ENCODE results near the gene ZSCAN9.

The ZSCAN9 gene

DNA sequence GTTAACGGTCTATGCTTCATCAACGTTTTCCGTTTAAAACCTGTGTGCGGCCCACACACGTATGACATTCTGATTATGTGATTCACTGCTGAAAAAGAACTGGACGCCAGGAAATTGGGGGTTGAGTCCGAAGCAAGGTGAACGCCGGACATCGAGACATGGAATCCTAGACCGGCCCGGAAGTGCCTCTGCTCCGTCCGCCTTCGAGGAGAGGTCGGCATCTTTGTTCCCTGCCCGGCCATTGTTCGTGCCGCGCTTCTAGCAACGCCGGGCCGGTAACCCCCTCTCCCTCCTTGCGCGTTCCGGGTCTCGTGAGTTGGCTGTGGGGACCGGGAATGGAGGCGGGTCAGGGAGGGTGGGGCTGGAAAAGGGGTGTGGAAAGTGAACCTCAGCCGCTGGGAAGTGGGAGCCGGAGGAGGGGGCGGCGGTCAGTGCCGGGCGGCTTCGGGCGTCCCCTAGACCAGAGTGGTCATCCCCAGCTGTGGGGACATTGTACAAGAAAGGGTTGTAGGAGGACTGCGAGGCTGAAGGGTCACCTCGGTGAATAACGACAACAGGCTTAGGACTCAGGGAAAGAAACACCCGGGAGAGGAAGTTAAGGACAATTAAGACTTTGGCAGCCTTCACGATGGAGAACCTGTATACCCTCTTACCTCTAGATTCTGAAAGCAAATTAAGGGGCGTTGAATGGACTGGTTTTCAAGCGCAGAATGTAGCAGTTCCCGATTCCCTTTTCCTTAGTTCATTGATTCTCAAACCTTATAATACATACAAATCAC, at the start of gene ZSCAN9:
Gene ZSCAN9, plus strand, starts transcription at position 220 of the 779 bp plus-strand sequence. CDS start 1,810 bp downstream, outside the sequence.
- DNase-seq, result peak; percentile 90

DNA sequence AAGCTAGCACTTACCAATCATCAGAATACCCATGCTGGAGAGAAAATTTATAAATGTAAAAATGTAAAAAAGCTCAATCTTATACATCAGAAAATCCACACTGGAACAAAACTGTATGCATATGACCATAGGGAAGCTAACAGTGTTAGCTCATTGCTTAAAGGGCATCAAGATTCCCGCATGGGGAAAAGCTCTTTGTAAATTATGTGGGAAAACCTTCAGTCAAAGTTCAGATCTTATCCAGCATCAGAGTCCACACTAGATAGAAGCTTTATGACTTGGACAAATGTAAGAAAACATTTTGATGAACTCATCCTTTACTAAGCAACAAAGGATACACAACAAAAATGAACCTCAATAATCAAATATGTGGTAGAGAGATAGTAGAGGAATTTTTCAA, 48.7 kb upstream of the ZSCAN9 start:
- no peak for DNase-seq

DNA sequence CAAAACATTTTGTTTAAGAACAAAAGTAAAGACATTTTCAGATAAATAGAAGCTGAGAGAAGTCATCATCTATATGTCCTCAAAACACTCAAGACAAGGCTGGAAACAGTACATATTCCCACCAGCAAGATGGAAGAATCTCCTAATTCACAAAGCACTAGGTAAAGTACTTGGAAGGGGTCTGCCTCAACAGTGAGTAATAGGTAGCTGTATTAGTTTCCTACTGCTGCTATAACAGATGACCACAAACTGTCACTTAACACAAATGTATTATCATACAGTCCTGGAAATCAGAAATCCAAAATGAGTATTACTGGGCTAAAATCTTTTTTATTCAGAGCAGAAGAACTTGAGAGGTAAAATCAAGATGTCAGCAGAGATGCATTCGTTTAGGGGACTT, 42.8 kb upstream of the ZSCAN9 start:
- no peak for DNase-seq

DNA sequence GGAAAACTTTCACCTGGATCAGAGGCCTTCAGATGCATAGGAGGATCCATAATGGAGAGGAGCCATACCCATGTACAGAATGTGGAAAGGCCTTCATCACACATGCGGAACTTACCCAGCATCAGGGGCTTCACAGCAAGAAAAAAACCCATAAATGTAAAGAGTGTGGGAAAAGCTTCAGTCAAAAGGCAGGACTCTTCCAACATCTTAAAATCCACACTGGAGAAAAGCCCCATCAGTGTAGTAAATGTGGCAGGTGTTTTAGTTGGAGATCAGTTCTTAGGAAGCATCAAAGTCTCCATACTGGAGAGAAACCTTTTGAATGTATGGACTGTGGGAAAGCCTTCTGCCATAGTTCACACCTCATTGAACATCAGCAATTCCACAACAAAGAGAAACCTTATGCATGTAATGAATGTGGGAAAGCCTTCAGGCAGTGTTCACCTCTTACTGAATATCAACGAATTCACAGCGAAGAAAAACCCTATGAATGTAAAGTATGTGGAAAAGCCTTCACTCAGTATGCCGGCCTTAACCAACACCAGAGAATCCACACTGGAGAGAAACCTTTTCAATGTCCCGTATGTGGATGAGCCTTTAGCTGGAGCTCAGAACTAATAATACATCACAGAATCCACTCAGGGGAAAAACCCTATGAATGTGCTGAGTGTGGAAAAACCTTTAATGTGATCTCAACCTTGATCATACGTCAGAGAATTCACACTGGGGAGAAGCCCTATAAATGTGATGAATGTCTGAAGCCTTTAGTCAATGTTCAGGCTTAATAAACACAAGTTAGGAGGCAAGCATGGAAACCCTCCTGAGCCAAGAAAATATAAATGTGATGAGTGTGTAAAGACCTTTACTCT, 36.7 kb upstream of the ZSCAN9 start:
- DNase-seq, result no peak

DNA sequence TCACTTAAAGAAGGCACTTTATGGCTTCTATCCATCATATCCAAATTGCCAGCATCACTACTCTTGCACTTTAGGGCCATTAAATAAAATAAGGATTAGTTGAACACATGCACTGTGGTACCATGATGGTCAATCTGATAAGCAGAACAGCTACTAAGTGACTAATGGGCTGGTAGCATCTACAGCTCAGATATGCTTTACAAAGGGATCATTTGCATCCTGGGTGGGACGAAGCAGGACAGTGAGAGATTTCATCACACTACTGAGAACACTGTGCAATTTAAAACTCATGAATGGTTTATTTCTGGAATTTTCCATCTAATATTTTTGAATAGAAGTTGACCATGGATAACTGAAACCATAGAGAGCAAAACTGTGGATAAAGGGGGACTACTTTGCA, 25.1 kb upstream of the ZSCAN9 start:
- DNase-seq, result no peak

DNA sequence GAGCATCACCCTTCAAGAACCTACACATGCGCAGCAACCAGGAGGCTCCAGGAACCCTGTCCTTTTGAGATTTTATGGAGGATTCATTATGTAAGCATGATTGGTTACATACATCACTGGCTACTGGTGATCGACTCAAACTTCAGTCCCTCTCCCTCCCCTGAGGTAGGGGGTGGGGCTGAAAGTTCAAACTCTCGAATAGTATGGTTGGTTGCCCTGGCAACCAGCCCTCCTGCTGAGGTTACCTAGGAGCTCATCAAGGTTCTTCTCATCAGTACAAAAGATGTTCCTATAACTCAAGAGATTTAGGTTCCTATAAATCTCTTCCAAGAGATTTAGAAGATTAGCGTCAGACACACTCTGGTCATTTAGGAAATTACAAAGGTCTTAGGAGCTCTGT, 21.9 kb upstream of the ZSCAN9 start:
- no peak for DNase-seq

DNA sequence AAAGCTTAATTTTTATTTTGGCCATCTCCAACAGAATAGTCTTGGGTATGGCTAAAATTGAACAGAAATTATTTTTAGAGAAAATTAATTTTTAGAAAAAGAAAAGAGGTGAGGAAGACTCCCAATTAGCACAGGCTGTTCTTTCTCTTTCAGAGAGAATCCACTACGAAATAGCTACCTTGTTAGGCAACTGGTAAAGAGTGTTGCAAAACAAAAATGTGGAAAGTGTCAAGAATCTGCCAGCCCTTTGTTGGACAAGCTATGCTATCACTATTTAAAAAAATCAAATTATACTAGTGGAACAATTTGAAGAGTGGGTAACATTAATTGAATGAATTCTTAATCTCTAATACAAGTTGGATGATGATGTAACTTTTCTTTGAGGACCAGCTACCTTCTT, 19.2 kb upstream of the ZSCAN9 start:
- no peak for DNase-seq

DNA sequence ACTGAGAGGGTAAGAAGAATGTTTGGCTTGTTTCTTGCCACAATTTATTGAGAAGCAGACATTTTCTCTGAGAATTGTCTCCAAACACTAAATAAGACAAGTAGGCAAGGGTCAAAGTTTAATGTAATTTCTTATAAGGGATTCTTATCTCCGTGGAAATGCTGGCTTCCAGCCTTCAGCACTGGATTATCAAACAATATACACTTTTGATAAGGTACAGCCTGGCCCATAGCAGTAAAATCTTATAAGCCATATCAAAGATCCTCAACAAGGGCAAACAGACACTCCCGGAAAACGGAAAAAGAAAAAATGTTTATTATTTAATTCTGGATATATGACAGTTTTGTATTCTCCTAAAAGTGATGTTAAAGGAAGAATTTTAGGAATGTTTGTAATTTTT, 18.5 kb upstream of the ZSCAN9 start:
- DNase-seq, result no peak

DNA sequence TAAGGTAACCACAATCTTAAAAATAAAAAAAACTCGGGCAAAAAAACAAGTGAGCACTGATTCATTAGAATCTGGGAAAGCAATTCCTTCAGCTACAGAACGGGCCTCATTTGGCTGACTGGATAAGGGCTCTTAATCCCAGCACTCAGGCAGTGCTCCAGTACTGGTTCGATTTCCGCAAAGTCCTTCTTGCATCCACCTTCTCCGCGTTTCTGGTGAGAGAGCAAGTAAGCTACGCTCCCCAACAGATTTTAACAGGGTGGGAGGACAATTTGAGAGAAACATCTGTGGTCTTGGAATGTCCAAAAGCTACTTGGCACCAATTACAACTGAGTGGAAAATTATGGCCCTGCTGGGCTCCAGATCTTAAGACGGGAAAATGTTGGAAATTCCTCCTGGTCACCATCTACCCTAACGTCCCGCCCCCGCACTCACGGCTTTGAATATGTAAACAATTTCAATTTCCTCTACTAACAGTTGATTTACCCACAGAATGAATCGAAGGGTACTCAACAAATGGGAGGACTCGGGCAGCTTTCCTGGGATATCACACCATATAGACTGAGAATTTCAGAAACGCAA, 18.1 kb upstream of the ZSCAN9 start:
- DNase-seq, result no peak

DNA sequence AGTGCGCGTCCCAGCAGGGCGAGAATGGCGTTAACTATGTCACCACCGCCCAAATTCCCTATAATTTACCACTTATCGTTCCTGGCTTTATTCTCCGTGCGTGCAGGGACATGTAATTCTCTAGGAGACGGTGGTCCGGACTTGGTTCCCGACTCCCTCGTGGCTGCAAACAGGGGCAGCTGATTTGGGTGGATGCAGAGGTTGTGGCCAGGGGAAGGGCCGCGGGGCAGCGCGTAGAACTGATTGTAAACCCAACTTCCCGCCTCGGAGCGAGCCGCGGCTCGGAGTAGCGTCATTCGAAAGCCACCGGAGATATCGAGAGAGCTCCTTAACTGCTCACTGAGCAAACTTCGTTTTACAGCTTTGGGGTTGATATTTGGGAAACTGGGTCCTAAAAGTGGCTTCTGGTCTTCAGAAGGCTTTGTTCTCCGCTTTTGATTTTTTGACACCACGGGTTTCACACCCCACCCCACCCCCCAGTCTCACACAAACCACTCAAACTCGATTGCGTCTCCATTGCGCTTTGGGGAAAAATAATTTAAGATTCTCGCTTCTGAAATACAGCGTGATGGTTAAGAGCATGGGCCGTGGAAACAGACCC, 17.5 kb upstream of the ZSCAN9 start:
- no peak for DNase-seq

DNA sequence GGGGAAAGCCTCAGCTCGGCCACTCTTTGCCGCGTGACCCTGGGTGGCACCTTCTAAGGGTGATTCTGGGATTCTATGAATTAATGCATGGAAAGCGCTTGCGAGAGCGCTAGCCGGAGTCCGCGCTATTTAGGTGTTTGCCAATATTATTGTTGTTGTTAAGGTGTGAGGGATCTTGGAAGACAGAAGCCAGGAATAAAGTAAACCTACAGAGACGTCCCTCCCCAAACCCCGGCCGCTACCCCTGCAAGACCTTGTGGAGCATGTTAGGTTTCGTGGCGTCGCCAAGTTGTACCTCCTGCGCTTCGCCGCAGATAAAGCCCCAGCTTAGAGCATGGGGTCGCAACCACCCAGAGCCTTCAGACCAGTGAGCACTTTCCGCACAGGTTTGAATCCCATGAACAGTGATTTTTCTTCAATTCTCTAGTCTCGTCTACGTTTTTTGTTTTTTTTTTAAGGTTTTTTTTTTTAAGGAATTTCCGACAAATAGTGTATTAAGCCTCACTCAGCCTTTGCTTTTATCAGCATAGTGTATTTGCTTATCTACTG, 16.9 kb upstream of the ZSCAN9 start:
- no peak for DNase-seq

DNA sequence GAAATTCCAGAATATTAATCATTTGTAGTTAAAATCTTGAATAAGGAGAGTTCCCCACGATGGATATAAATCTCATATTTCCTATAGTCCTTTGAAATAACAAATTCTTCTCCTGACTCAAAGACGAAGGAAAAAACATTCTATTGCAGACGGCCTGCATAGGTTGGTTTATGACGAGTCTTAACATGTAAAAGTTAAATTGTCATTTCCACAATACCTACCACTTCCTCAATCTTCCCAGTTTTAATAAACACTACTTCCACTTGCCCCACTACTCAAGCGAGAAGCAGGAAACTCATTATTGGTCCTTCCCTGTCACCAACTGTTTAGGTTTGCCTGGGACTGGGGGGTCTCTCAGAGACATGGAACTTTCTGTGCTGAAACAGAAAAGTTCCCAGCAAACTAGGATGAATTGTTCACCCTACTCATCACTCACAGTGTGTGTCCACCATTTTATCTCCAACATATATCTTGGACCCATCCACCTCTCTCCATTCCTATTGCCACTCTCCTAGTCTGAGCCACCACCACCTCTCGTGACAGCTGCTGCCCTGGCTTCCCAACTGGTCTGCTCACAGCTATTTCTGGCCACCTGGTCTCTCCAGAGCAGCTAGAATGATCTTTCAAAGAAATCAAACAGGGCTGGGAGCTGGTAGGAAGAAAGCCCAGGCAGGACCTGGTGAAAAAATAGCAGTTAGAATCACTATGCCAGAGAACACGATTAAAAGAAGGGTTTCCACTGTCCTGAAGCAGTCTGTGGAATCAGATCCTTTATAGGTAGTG, 15.1 kb upstream of the ZSCAN9 start:
- DNase-seq, result no peak

DNA sequence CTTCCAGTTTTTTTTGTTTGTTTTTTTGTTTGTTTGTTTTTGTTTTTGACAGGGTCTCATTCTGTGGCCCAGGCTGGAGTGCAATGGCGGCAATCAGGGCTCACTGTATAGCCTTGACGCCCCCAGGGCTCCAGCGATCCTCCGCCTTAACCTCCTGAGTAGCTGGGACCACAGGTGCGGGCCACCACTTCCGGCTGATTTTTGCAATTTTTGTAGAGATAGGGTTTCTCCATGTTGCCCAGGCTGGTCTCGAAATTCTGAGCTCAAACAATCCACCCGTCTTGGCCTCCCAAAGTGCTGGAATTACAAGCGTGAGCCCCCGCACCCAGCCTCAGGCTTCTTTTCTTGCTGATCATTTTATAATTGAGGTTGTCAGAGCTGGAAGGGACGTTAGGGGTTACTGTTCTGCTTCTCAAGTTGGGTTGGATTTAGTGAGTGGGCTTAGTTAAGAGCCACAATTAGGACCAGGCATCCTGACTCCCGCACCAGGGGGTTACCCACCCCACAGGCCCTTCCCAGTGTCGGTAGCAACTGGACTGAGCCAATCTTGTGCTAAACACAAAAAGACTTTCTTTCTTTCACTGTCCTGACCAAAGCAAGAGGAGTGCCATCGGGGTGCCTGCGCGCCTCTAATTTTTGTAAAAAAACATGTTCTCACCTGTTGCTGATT, 13.1 kb upstream of the ZSCAN9 start:
- DNase-seq, result no peak

DNA sequence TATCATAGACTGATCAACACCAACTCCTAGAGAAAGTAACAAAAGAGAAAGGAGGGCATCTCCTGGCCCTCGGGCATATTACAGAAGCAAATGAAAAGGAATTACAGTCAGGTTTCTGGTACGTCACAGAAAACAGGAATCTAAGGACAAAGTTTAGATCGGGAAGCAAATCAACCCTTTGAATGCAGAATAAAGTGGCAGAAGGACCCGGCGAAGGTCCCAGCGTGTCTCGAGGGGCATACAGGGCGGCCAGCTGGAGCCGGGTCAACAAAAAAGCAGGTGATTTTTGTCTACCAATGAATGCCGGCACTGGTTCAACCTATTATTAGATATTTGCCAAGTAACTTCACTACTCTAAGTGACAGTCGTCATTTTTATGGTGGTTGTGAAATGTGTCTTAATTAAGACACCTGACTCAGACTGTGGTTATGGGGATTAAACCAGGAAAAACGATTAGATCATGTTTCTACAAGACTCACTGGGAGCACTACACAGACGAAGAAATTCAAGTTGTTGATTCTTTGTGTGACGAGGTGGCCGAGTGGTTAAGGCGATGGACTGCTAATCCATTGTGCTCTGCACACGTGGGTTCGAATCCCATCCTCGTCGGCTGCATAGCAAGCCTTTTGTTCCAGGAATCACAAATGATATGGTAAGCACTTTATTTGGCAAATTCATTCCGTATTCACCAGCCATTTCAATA, 12.4 kb upstream of the ZSCAN9 start:
- DNase-seq, result peak; percentile 78

DNA sequence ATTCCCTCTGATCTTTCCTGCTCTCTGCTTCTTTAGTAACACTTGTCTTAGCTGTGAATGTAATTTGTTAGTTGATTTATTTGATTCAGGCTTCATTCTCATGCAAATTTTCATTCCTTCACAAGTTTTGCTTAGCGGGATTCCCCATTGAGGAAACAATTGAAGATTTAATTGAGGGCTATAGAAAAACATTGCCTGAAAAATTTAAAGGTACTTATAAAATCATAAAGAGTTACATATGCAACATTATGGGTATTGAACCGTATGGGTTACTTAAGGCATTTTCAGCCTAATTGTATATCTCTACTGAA, 11.9 kb upstream of the ZSCAN9 start:
- DNase-seq, result no peak

DNA sequence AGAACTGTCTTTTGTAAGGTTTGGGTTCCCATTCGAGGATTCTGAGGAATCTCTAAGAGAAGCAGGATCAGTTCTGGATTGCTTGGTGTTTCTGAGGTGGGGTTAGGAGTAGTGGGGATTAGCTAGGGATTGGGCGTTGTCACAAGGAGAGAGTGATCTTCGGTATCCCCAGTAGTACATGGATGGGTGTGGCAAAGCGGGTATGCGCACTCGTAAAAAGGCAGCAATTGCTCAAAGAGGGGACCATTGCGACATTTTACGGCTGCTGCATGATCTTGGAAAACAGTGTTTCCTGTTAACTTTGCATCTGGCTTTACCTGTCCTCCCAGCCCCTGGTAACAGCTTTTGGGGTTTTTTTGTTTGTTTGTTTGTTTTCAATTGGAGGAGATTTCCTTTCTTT, 9.7 kb upstream of the ZSCAN9 start:
- no peak for DNase-seq

DNA sequence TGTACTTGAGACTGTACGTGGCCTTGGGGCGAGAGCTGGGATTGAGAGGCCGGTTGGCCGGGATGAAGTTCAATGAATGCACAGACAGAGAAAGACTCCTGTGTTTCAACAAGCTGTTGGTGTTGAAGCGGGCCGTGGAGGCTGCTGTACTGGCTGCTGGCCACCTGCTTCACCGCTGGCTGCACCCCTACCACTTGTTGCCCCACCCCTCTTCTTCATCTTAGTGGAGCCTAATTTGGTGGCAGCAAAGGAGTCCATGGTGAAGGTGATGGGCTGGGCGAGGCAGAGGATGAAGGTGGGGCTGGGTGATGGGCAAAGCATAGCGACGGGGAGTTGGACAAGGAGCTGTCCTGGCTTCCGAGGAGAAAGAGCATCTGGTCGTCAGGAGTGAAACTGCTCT, 7.2 kb upstream of the ZSCAN9 start:
- no peak for DNase-seq

DNA sequence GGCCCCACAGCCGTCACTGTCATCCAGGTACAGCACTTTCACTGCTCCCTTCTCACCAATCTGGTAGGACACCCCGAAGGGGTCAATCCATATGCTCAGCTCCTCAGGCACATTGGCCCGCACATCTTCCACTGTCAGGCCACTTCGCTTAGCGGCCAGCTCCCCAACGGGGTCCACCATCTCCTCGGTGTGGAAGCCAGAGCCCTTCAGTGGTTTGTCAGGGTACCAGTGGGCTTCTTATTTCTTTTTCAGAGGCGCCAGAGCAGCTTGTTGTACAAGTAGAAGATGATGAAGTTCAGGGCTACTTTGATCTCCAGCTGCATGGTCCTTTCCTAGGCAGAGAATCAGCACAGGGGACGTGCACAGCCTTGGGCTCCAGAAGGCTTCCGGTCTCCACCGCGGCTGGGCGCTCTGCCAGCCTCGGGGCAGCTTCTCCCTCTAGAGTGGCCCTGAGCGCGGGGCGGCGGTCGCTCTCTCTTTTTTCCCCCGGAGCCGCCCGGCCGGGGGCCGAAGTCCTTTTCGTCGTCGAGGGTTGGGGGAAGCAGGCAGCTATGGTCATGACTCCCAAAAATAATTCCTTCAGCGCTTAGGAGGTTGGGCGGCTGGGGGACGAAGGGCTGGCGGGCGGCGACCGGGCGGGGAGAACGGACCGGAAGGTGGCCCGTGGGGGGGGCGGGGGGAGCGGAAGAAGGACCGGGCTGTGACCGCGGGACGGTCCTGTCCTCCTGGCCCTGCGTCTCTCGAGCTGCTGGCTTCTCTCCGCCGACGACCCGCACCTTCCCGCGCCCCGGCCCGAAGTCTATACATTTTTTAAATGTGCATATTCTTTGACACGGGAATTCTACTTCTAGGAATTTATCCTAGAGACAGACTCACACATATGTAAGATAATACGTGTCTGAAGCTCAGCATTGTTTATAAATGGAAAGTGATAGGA, 6.5 kb upstream of the ZSCAN9 start:
- DNase-seq, result peak; percentile 68

DNA sequence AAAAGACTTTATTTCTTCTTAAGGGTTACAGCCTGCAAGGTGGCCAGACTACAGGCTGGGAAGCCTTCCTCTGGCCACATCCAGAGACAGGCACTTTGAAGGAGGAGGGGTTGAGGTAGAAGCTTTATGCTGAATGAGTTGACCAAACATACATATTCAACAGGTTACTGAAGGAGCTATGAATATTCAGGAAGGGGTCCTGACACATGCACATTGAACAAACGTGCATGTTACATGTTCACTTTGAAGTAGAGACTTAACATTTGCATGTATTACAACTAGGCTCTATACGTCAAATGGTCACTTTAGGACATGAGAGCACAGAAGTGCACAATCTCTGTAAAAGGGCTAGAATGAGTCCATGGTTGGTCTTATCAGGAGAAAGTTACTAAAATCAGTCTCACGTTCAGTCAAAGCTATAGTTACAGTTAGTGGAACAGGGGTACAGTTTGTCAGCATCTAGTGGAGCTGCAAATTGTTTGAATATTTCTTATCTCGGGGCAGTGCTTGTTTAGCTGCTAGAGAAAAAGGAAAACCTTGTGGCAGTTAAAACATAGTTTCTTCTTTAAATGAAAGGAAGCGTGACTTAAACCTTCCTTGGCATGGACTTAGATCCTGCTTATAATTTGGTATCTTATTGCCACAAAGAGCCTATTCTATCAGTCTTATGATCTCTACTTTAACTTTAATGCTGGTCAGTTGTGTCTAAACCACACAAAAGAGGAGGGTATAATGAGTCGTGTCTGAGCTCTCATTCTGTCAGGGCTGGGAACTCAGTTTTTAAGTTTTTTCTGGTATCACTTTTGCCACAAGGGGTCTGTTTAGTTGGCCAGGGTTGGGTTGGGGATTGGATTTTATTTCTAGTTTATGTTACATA, 4.6 kb upstream of the ZSCAN9 start:
- no peak for DNase-seq
